ENCODE measurements around the gene CLK2.

Gene CLK2

DNA sequence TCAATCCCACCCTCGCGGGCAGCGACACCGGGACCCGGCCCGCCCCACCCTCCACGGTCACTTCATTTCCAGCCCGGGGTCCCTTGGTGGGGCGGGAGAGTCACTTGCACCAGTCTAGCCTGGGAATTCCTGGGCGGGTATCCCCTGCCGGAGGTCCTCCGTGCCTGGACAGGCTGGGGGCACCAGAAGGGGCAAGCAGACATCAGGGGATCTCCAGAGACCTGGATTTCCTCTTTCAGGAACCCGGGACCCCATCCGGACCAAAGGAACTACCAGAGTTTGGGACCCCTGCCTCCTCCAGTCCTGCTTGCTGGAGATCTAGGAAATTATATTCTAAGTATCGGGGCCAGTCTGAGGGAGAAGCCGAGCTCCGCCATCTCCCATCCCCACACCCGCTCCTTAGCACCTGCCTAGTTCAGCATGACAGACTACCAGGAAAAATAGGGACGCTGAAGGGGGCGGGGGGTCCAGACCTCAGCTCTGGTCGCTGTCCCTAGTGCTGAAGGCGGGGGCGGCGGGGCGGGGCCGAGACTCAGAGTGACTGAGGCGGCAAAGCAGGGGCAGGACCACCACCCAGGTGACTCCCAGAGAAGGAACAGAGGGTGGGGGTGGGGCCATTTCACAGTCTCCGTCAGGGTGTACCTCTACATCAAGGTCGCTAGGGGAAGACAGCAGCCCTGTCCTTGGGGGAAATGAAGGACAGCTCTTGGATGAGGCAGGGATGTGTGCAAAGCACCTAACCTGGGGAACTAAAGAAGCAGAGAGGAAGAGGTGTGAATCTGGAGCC lies 4.8 kb upstream of the CLK2 start:
- DNase-seq (ENCODE audit: low read depth in 1 of 2, low spot score in 1 of 2), result peak; percentile 57 to 66
- TF ChIP-seq SPI1 (IDR thresholded peaks at IDR 0.05; ENCODE audit: borderline replicate concordance, low read depth) (no peak), GABPA (IDR thresholded peaks at IDR 0.05; ENCODE audit: low read depth) (no peak), POLR2AphosphoS5 (IDR thresholded peaks at IDR 0.05; ENCODE audit: low read depth) (no peak)
- TF ChIP-seq, protein P1, sequence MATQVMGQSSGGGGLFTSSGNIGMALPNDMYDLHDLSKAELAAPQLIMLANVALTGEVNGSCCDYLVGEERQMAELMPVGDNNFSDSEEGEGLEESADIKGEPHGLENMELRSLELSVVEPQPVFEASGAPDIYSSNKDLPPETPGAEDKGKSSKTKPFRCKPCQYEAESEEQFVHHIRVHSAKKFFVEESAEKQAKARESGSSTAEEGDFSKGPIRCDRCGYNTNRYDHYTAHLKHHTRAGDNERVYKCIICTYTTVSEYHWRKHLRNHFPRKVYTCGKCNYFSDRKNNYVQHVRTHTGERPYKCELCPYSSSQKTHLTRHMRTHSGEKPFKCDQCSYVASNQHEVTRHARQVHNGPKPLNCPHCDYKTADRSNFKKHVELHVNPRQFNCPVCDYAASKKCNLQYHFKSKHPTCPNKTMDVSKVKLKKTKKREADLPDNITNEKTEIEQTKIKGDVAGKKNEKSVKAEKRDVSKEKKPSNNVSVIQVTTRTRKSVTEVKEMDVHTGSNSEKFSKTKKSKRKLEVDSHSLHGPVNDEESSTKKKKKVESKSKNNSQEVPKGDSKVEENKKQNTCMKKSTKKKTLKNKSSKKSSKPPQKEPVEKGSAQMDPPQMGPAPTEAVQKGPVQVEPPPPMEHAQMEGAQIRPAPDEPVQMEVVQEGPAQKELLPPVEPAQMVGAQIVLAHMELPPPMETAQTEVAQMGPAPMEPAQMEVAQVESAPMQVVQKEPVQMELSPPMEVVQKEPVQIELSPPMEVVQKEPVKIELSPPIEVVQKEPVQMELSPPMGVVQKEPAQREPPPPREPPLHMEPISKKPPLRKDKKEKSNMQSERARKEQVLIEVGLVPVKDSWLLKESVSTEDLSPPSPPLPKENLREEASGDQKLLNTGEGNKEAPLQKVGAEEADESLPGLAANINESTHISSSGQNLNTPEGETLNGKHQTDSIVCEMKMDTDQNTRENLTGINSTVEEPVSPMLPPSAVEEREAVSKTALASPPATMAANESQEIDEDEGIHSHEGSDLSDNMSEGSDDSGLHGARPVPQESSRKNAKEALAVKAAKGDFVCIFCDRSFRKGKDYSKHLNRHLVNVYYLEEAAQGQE (IDR thresholded peaks at IDR 0.05; ENCODE audit: insufficient replicate concordance, low read depth), result peak; percentile 94
- TF ChIP-seq, protein P2, sequence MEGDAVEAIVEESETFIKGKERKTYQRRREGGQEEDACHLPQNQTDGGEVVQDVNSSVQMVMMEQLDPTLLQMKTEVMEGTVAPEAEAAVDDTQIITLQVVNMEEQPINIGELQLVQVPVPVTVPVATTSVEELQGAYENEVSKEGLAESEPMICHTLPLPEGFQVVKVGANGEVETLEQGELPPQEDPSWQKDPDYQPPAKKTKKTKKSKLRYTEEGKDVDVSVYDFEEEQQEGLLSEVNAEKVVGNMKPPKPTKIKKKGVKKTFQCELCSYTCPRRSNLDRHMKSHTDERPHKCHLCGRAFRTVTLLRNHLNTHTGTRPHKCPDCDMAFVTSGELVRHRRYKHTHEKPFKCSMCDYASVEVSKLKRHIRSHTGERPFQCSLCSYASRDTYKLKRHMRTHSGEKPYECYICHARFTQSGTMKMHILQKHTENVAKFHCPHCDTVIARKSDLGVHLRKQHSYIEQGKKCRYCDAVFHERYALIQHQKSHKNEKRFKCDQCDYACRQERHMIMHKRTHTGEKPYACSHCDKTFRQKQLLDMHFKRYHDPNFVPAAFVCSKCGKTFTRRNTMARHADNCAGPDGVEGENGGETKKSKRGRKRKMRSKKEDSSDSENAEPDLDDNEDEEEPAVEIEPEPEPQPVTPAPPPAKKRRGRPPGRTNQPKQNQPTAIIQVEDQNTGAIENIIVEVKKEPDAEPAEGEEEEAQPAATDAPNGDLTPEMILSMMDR (IDR thresholded peaks at IDR 0.05; ENCODE audit: insufficient read depth, low read length), result peak; percentile 28
- Histone ChIP-seq H3K27me3 (ENCODE audit: insufficient read depth, poor library complexity, severe bottlenecking) (no peaks in the 10 kb centered on the region), H3K27ac (replicated peaks) (no peak overlapping the region), H3K4me3 (replicated peaks; ENCODE audit: insufficient read depth, low read length) (peak overlapping the region; percentile 67)

DNA sequence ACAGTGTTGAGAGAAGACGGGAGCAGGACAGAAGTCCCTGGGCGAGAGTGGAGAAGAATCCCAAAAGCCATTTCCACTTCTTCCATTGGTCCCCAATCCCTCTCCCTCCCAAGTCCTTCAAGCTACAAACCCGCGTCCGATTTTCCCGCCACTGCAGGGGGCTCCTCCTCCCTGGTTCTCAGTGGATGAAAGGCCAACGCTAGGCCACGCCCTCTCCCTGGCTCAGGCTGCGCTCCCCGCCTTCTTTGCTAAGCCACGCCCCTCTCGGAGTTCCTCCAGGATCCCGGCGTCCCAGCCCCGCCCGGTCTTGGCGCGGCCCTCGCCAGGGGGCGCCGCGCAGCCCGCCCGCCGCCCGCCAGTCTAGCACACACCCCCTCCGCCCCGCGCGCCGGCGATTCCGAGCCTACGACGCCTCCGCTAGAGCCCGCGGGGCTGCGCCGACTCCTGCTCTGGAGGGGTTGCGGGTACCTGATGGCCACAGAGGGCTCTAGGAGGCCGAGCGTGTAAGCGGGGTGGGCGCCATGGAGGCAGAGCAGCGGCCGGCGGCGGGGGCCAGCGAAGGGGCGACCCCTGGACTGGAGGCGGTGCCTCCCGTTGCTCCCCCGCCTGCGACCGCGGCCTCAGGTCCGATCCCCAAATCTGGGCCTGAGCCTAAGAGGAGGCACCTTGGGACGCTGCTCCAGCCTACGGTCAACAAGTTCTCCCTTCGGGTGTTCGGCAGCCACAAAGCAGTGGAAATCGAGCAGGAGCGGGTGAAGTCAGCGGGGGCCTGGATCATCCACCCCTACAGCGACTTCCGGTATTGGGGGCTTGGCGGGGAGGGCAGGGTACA lies 4.0 kb upstream of the CLK2 start, which contains the start of gene HCN3:
Gene HCN3 (plus strand): TSS at position 394 of the 832 bp plus-strand sequence. CDS start 128 bp downstream, at position 522.
- peak; percentile 93 to 98 for DNase-seq (ENCODE audit: low read depth in 1 of 2, low spot score in 1 of 2)
- H3K27me3 ChIP-seq (ENCODE audit: insufficient read depth, poor library complexity, severe bottlenecking), result no peaks in the 10 kb centered on the region
- TF ChIP-seq, protein P1 (IDR thresholded peaks at IDR 0.05; ENCODE audit: insufficient replicate concordance, low read depth), result peak; percentile 42
- no peak; the same call in 1 of the 2 replicates for TF ChIP-seq SPI1 (IDR thresholded peaks at IDR 0.05; ENCODE audit: borderline replicate concordance, low read depth)
- no peak within 1 kb of the TSS; the same call in 1 of the 2 replicates for H3K27ac ChIP-seq (replicated peaks)
- H3K4me3 ChIP-seq (replicated peaks; ENCODE audit: insufficient read depth, low read length), result peak within 1 kb of the TSS; percentile 67

DNA sequence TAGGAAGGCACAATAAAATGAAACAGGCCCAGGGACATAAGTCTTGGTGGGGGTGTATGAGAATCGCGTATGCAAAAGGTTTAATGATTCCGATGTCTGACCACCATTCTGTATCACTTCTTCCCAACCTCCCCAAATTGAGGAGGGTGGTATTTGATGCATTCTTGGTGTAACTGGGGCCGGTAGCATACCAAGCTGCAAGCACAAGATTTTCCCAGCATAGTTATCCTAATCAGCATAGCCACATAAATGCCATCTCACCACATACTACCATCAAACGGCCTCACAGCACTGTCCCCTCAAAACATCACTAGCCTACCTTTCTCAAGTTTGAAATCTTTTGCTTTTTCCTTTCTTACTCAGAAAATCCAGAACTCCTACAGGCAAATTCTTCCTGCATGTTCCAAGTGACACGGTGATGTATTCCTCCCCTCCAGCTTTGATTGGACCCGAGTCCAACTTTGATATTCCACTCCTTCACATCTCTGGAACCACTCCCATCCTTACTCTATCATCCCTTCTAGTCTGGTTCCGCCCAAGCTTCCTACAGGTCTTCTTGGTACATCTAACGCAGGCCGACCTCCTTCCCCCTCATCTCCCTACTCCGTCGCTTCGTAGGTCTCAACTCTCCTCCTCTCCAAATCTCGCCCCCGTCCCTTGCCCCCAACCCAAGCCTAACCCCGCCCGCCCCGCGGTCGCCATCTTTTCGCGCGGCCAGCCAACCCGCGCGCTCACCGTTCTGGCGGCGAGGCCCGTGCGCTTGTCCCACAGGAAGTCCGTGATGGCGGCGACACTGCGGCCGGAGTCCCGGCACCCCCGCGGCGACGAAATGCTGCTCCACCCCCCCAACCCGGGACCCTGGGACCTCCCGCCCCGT lies 600 bp downstream of the CLK2 start:
- no peak; the same call in 1 of the 2 replicates for TF ChIP-seq POLR2AphosphoS5 (IDR thresholded peaks at IDR 0.05; ENCODE audit: low read depth)
- TF ChIP-seq, protein P2 (IDR thresholded peaks at IDR 0.05; ENCODE audit: insufficient read depth, low read length), result no peak
- no peak for TF ChIP-seq SPI1 (IDR thresholded peaks at IDR 0.05; ENCODE audit: borderline replicate concordance, low read depth)
- TF ChIP-seq GABPA (IDR thresholded peaks at IDR 0.05; ENCODE audit: low read depth), result no peak
- TF ChIP-seq, protein P1 (IDR thresholded peaks at IDR 0.05; ENCODE audit: insufficient replicate concordance, low read depth), result no peak
- no peaks in the 10 kb centered on the region for H3K27me3 ChIP-seq (ENCODE audit: insufficient read depth, poor library complexity, severe bottlenecking)
- peak overlapping the region; percentile 84 for H3K27ac ChIP-seq (replicated peaks)
- H3K4me3 ChIP-seq (replicated peaks; ENCODE audit: insufficient read depth, low read length), result peak overlapping the region; percentile 92
- DNase-seq (ENCODE audit: low read depth in 1 of 2, low spot score in 1 of 2), result peak in 1 of 2 experiments; percentile 61

Data from HL-60 (cell line).